HG03558 (cell line): ENCODE results near the gene MAGEA12.
"Not testable (repeated sequence)": the region's sequence is repeated elsewhere in the genome, so short reads cannot be mapped to it uniquely, and the experiment has no call there.

ENCODE experiments used
- ATAC-seq: cut with Tn5 transposase; IDR thresholded peaks from one replicate; pipeline ENCODE4 v1.9.1; 2021; ENCODE audit warnings: moderate number of reproducible peaks; ENCODE audit not compliant: unreplicated experiment; ENCODE audit errors: extremely low read depth

MAGEA12 gene

DNA sequence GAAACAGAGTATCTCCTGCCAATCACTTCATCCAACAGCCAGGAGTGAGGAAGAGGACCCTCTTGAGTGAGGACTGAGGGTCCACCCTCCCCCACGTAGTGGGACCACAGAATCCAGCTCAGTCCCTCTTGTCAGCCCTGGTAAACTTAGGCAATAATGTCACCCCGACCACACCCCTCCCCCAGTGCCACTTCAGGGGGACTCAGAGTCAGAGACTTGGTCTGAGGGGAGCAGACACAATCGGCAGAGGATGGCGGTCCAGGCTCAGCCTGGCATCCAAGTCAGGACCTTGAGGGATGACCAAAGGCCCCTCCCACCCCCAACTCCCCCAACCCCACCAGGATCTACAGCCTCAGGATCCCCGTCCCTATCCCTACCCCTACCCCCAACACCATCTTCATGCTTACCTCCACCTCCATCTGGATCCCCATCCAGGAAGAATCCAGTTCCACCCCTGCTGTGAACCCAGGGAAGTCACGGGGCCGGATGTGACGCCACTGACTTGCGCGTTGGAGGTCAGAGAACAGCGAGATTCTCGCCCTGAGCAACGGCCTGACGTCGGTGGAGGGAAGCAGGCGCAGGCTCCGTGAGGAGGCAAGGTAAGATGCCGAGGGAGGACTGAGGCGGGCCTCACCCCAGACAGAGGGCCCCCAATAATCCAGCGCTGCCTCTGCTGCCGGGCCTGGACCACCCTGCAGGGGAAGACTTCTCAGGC is at the start of gene MAGEA12, which contains the start of gene CSAG1:
TSS of gene MAGEA12 (plus strand) at position 497 of the 715 bp plus-strand sequence. CDS start 2,405 bp downstream, outside the sequence.
TSS of gene CSAG1 (minus strand) at position 461 of the 715 bp plus-strand sequence. CDS start 1,261 bp downstream, outside the sequence.
- no peak for ATAC-seq

GRCh38 chrX:152697952-152698931 is 35.3 kb upstream of the MAGEA12 start, which contains the start of gene MAGEA3:
Gene MAGEA3, plus strand, starts transcription at chrX:152698794. Its CDS starts 2,039 bp downstream, at chrX:152700833.
- ATAC-seq, result not testable (repeated sequence)

- not testable (repeated sequence) for ATAC-seq
Observed at GRCh38 chrX:152700390-152700789, 33.2 kb upstream of the MAGEA12 start.

DNA sequence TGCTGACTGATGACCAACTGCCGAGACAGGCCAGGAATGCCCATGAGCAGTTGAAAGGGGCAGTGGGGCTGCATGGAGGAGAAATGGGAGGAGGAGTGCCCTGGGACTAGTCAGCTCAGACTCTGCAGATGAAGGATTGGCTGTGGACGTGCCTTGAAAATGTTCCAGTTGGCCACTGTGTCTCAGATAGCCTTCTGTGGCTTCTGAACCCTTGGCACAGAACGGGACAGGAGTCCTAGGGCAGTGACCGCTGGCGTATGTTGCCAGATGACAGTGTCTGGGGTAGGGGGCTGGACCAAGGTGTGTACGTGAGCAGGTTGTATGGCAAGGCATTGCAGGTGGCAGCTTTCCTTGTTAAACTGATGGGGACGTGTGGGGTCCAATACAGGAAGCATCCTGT is 27.1 kb upstream of the MAGEA12 start:
- ATAC-seq, result not testable (repeated sequence)

- ATAC-seq, result not testable (repeated sequence)
Observed at GRCh38 chrX:152709173-152709572, 24.4 kb upstream of the MAGEA12 start, which contains the start of gene CSAG2. Gene CSAG2, minus strand, starts transcription at chrX:152709273. Its CDS starts 161 bp downstream, at chrX:152709112.

GRCh38 chrX:152713195-152713594 is 20.4 kb upstream of the MAGEA12 start:
- not testable (repeated sequence) for ATAC-seq

GRCh38 chrX:152713815-152714787 is 19.5 kb upstream of the MAGEA12 start, which contains the start of gene MAGEA2B:
Gene MAGEA2B, plus strand, starts transcription at chrX:152714628. Its CDS starts 2,479 bp downstream, at chrX:152717107.
- not testable (repeated sequence) for ATAC-seq

DNA sequence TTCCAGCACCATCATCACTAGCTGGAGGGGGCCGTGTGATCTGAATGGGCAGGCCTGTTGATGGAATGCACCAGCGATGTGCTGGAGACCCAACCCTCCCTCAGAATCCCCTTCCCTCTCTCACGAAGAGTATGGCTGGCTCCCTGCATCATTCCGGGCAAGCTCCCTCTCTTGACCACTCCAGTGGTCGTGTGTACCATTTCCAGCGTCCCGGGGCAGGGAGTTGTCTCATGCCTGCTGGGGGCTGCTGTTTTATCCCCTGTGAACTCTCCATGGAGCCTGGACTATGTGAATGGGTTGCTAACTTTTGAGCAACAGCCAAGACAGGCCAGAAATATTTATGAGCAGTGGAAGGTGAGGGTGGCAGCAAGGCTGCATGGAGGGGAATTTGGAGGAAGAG is 8.1 kb upstream of the MAGEA12 start:
- no peak for ATAC-seq

DNA sequence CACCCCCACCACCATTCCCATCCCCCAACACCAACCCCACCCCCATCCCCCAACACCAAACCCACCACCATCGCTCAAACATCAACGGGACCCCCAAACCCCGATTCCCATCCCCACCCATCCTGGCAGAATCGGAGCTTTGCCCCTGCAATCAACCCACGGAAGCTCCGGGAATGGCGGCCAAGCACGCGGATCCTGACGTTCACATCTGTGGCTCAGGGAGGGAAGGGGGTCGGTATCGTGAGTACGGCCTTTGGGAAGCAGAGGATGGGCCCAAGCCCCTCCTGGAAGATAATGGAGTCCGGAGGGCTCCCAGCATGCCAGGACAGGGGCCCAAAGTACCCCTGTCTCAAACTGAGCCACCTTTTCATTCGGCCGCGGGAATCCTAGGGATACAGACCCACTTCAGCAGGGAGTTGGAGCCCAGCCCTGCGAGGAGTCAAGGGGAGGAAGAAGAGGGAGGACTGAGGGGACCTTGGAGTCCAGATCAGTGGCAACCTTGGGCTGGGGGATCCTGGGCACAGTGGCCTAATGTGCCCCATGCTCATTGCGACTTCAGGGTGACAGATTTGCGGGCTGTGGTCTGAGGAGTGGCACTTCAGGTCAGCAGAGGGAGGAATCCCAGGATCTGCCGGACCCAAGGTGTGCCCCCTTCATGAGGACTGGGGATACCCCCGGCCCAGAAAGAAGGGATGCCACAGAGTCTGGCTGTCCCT is 744 bp downstream of the MAGEA12 start:
- ATAC-seq, result not testable (repeated sequence)

GRCh38 chrX:152735101-152735500 is 1.5 kb downstream of the MAGEA12 start:
- no peak for ATAC-seq

DNA sequence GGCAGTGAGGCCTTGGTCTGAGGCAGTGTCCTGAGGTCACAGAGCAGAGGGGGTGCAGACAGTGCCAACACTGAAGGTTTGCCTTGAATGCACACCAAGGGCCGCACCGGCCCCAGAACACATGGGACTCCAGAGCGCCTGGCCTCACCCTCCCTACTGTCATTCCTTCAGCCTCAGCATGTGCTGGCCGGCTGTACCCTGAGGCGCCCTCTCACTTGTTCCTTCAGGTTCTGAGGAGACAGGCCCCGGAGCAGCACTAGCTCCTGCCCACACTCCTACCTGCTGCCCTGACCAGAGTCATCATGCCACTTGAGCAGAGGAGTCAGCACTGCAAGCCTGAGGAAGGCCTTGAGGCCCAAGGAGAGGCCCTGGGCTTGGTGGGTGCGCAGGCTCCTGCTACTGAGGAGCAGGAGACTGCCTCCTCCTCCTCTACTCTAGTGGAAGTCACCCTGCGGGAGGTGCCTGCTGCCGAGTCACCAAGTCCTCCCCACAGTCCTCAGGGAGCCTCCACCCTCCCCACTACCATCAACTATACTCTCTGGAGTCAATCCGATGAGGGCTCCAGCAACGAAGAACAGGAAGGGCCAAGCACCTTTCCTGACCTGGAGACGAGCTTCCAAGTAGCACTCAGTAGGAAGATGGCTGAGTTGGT is 2.4 kb downstream of the MAGEA12 start:
- no peak for ATAC-seq

DNA sequence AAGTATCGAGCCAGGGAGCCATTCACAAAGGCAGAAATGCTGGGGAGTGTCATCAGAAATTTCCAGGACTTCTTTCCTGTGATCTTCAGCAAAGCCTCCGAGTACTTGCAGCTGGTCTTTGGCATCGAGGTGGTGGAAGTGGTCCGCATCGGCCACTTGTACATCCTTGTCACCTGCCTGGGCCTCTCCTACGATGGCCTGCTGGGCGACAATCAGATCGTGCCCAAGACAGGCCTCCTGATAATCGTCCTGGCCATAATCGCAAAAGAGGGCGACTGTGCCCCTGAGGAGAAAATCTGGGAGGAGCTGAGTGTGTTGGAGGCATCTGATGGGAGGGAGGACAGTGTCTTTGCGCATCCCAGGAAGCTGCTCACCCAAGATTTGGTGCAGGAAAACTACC is 3.0 kb downstream of the MAGEA12 start:
- not testable (repeated sequence) for ATAC-seq

DNA sequence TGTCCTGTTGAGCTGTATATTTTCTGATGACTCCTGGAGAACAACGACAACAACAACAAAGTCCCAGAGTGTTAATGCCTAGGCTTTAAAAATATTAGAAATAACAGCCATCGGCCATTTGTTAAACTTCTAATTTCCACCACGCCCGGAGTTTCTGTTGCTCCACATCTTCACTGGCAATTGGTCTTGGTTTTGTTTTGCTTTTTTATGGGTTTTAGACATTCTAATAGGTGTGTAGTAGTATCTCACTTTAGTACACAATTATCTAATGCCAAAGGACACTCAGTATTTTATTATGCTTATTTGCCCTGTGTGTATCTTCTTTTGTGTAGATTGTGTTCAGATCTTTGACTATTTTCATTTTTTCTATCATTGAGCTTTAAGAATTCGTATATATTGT is 5.0 kb downstream of the MAGEA12 start:
- ATAC-seq, result no peak

- ATAC-seq, result not testable (repeated sequence)
Observed at GRCh38 chrX:152753686-152754650, 20.4 kb downstream of the MAGEA12 start, which contains the start of gene MAGEA2. Gene MAGEA2, minus strand, starts transcription at chrX:152753842. Its CDS starts 2,479 bp downstream, at chrX:152751363.

- ATAC-seq, result not testable (repeated sequence)
Observed at GRCh38 chrX:152754871-152755270, 21.3 kb downstream of the MAGEA12 start.

DNA sequence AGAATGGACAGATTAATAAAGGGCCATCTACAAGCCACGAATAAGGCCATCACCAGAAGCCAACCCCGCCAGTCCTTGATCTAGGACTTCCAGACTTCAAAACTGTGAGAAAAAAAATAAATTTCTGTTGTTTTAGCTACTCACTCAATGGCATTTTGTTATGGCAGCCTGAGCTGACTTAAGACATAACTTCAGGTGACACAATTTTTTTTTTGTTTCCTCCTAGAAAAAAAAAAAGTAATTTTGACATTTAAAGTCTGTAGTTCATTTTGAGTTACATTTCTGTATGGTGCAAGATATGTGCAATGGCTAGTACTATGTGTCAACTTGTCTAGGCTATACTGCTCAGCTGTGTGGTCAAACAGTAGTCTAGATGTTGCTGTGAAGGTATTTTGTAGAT is 25.4 kb downstream of the MAGEA12 start, which contains the start of gene CSAG3:
TSS of gene CSAG3 (plus strand) at position 301 of the 400 bp plus-strand sequence.
- ATAC-seq, result not testable (repeated sequence)

DNA sequence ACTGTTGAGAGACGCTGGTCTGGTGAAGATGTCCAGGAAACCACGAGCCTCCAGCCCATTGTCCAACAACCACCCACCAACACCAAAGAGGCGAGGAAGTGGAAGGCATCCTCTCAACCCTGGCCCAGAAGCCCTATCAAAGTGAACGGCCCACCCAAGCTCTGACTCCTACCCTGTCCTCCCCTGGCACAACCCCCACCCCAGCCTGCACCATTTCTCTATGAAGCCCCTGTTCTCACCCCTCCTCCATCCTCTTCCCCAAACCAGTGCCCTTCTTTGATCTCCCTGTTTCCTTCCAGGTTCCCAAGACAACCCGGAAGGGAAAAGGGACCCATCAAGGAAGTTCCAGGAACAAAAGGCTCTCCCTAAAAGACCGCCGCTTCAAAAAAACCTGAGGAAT is 26.0 kb downstream of the MAGEA12 start:
- not testable (repeated sequence) for ATAC-seq
